Kidney (tissue), 14 donors: ENCODE results near the gene G6PD. TPM values are rescaled to one million over a fixed set of nuclear protein-coding genes. Genes with fewer than 3 reads are reported as not detected.

Experiments
- DNase-seq, 5 donors: peaks; one replicate each; pipeline ENCODE4 v3.0.0-alpha.2; 2013 to 2020
- FAIRE-seq: peaks from 2 replicates; lab custom pipeline; 2012; peaks lifted over from hg19 to GRCh38; lab: Jason Lieb, UNC
- H3K27ac ChIP-seq, 2 donors: one replicate each; pipeline ENCODE4 v1.7.0; 2013; ENCODE audit warnings: low read depth in 2 of 2, low read length in 2 of 2, inconsistent platforms in 1 of 2
- H3K27me3 ChIP-seq: one replicate; pipeline ENCODE4 v1.7.1; 2013; ENCODE audit warnings: low read length, inconsistent platforms; ENCODE audit not compliant: control insufficient read depth, insufficient read depth
- H3K36me3 ChIP-seq, 3 donors: one replicate each; pipeline versions ENCODE4 v1.7.0 to v1.7.1; 2013; ENCODE audit warnings: low read length in 3 of 3, control low read depth in 1 of 3, inconsistent platforms in 1 of 3; ENCODE audit not compliant: insufficient read depth in 3 of 3, control insufficient read depth in 2 of 3
- H3K4me1 ChIP-seq, 3 donors: one replicate each; pipeline versions ENCODE4 v1.7.0 to v1.7.1; 2013; ENCODE audit warnings: low read length in 3 of 3, inconsistent platforms in 1 of 3, low read depth in 1 of 3; ENCODE audit not compliant: control insufficient read depth in 2 of 3, insufficient read depth in 2 of 3
- H3K4me3 ChIP-seq, 3 donors: one replicate each; pipeline versions ENCODE4 v1.7.0 to v1.8.1; 2013; ENCODE audit warnings: low read length in 3 of 3, control low read depth in 1 of 3, inconsistent platforms in 1 of 3
- H3K9ac ChIP-seq, 3 donors: one replicate each; pipeline versions ENCODE4 v1.7.0 to v1.7.1; 2013; ENCODE audit warnings: low read length in 3 of 3, control low read depth in 1 of 3, inconsistent platforms in 1 of 3
- H3K9me3 ChIP-seq, 3 donors: one replicate each; pipeline versions ENCODE4 v1.7.0 to v1.7.1; 2013; ENCODE audit warnings: low read length in 3 of 3, control low read depth in 1 of 3, inconsistent platforms in 1 of 3; ENCODE audit not compliant: control insufficient read depth in 2 of 3, insufficient read depth in 1 of 3
- CTCF ChIP-seq: IDR thresholded peaks from 3 replicates; pipeline ENCODE4 v1.5.1; 2012; ENCODE audit warnings: mild to moderate bottlenecking, moderate library complexity, borderline replicate concordance; ENCODE audit not compliant: insufficient read depth; ENCODE audit errors: extremely low read depth
- intact Hi-C: fragments of 100-400 bp; cut with DNase I; formaldehyde crosslinking; loops from one replicate; pipeline ENCODE4 v1.11.1; 2022
- polyA plus RNA-seq: library from polyadenylated mRNA; stranded (reverse); fragments of 350-450 nt; fragmentation: Illumina TruSeq; extraction: RNeasy Lipid Tissue Mini Kit (QIAGEN cat#74804); gene quantifications from one replicate; pipeline ENCODE4 v1.2.3, GENCODE V29; 2014; ENCODE audit warnings: low read depth, low replicate concordance; ENCODE audit not compliant: insufficient read depth
- total RNA-seq: library from RNA; stranded (reverse); fragmentation: NEBNext Ultra II Directional; extraction: Animal tissue kit (Norgen Biotek cat#: 25700); gene quantifications from one replicate; pipeline ENCODE4 v1.2.1, GENCODE V29; 2021
- donor health status: control.
- donor health status: control.
- donor health status: control.
- donor health status: control.
- donor health status: control.
- donor health status: DM: yes; HTN: yes; CAD: no.
- donor health status: Normal renal cell carcinoma (clear cell type).

Gene G6PD
- total and polyA plus RNA-seq, 2 donors from 2014 or later = 34.7 to 54.1 TPM

DNA sequence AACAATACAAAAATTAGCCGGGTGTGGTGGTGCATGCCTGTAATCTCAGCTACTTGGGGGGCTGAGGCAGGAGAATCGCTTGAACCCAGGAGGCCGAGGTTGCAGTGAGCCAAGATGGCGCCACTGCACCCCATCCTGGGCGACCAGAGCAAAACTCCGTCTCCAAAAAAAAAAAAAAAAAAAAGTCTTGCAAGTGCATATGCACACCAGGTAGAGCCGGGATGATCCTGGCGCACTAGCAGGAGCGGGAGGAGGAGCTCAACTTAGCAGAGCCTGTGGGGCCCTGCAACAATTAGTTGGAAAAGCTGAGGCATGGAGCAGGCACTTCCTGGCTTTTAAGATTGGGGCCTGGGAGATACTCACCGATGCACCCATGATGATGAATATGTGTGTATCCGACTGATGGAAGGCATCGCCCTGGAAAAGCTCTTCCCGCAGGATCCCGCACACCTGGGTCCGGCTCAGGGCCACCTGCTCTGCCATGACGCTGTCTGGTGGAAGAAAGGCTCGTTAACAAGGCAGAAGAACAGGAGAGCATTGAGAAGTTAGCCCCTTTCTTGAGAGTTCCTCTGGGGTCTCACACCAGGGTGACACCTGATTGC is 872 bp downstream of the G6PD start:
- H3K4me3 ChIP-seq = peak overlapping the region in 2 of 3 donors; percentile 2 to 62

DNA sequence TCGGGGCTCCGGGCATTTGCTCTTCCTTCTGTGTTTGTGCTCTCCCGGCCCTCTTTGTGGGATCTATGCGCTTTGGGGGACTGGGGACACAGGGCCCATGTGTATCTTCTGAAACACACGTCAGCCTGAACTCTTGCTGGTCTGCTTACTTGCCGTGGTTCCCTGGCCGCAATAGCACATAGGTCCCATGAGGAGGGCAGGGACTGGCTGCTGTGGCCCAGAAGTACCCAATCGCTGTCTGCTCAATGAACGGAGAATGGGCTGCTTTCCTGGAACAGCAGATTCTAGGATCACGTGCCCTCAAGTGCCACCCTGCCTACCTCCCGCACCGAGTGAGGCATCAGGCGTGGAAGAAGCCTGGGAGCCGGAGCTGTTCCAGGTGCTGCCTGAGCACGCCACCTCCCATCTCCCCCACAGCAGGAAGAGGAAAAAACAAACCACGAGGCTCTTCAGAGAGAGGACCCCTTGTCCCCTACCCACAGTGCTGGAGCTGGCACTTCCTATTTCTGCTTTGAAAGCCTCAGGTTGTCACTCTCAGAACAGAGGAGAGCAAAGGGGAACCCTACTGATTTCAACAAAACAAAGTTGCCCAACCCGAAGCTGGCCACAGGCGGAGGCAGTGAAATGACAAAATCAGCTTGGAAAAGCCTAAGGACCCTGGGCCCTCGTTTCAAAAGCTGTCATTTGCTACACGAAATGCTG is 3.8 kb downstream of the G6PD start:
- Histone ChIP-seq H3K36me3 (no peaks in the 10 kb centered on the region), H3K4me3 (no peak overlapping the region), H3K9ac (no peak overlapping the region), H3K4me1 (peaks cover 0 to 9% (median 0%) of the 10 kb centered on the region in 3 donors), H3K27ac (peak overlapping the region in 1 of 2 donors; percentile 5), H3K9me3 (no peaks in the 10 kb centered on the region), H3K27me3 (no peaks in the 10 kb centered on the region)
- DNase-seq = no peak
- no peak for TF ChIP-seq CTCF
- no peak for FAIRE-seq
- intact Hi-C loops = no loop called here

More for the DNA sequence above, 872 bp downstream of the G6PD start:
- no peak for FAIRE-seq
- H3K4me1 ChIP-seq = peaks cover 0 to 16% (median 0%) of the 10 kb centered on the region in 3 donors
- intact Hi-C loops = no loop called here
- H3K9me3 ChIP-seq = no peaks in the 10 kb centered on the region
- no peaks in the 10 kb centered on the region for H3K36me3 ChIP-seq
- DNase-seq = peak in 1 of 5 donors; percentile 61
- H3K27me3 ChIP-seq = no peaks in the 10 kb centered on the region
- TF ChIP-seq CTCF = no peak
- H3K9ac ChIP-seq = peak overlapping the region in 1 of 3 donors; percentile 69
- H3K27ac ChIP-seq = no peak overlapping the region

- no peak for FAIRE-seq
These were observed 4.5 kb downstream of the G6PD start for GRCh38 chrX:154541896-154542722.

More at GRCh38 chrX:154541896-154542722, 4.5 kb downstream of the G6PD start:
- intact Hi-C loops = no loop called here
- peak in 1 of 5 donors; percentile 90 for DNase-seq
- TF ChIP-seq CTCF = no peak
- Histone ChIP-seq H3K4me3 (no peak overlapping the region), H3K36me3 (no peaks in the 10 kb centered on the region), H3K27ac (peak overlapping the region; percentile 4 to 69), H3K9ac (no peak overlapping the region), H3K4me1 (peaks cover 0 to 9% (median 0%) of the 10 kb centered on the region in 3 donors), H3K9me3 (no peaks in the 10 kb centered on the region), H3K27me3 (no peaks in the 10 kb centered on the region)
